NCI-H2081 (cell line): ENCODE data around the gene CLECL1.
"Not testable (repeated sequence)": the region's sequence is repeated elsewhere in the genome, so short reads cannot be mapped to it uniquely, and the experiment has no call there.

ENCODE experiments used
- DNase-seq, 2 experiments: peaks; one replicate each; lab custom pipeline; 2025; lab: John Stamatoyannopoulos, UW

Gene CLECL1

GRCh38 chr12:9719790-9720189 lies 13.1 kb downstream of the CLECL1 start:
- DNase-seq = no peak

- DNase-seq = no peak
These were observed 13.9 kb downstream of the CLECL1 start for GRCh38 chr12:9718968-9719367.

- no peak for DNase-seq
These were observed 15.6 kb downstream of the CLECL1 start for GRCh38 chr12:9717070-9717925.

GRCh38 chr12:9713032-9713558 lies 19.8 kb downstream of the CLECL1 start:
- DNase-seq = not testable (repeated sequence)

- DNase-seq = no peak
These were observed 21.2 kb downstream of the CLECL1 start for GRCh38 chr12:9711664-9712063.

- no peak for DNase-seq
These were observed 22.1 kb downstream of the CLECL1 start for GRCh38 chr12:9710584-9711375.

- DNase-seq = no peak
These were observed 24.0 kb downstream of the CLECL1 start for GRCh38 chr12:9708853-9709252.

- DNase-seq = peak; percentile 11 to 14
These were observed 24.8 kb downstream of the CLECL1 start for GRCh38 chr12:9707864-9708808.

GRCh38 chr12:9707356-9707755 lies 25.5 kb downstream of the CLECL1 start:
- DNase-seq = no peak

- no peak for DNase-seq
These were observed 26.7 kb downstream of the CLECL1 start for GRCh38 chr12:9706086-9706685.

GRCh38 chr12:9704561-9704960 lies 28.3 kb downstream of the CLECL1 start:
- DNase-seq = not testable (repeated sequence)

GRCh38 chr12:9702255-9702654 lies 30.6 kb downstream of the CLECL1 start:
- no peak for DNase-seq

GRCh38 chr12:9701380-9702154 lies 31.3 kb downstream of the CLECL1 start:
- DNase-seq = no peak

- no peak for DNase-seq
These were observed 32.3 kb downstream of the CLECL1 start for GRCh38 chr12:9700606-9700956.

- DNase-seq = no peak
These were observed 32.8 kb downstream of the CLECL1 start for GRCh38 chr12:9699898-9700605.

GRCh38 chr12:9699269-9699897 lies 33.5 kb downstream of the CLECL1 start:
- DNase-seq = no peak

GRCh38 chr12:9698681-9699080 lies 34.2 kb downstream of the CLECL1 start:
- no peak for DNase-seq

- no peak for DNase-seq
These were observed 35.3 kb downstream of the CLECL1 start for GRCh38 chr12:9697619-9698018.

GRCh38 chr12:9695661-9696060 lies 37.2 kb downstream of the CLECL1 start:
- DNase-seq = not testable (repeated sequence)
